ENCODE results near the gene GLRA1.

GLRA1 gene

DNA sequence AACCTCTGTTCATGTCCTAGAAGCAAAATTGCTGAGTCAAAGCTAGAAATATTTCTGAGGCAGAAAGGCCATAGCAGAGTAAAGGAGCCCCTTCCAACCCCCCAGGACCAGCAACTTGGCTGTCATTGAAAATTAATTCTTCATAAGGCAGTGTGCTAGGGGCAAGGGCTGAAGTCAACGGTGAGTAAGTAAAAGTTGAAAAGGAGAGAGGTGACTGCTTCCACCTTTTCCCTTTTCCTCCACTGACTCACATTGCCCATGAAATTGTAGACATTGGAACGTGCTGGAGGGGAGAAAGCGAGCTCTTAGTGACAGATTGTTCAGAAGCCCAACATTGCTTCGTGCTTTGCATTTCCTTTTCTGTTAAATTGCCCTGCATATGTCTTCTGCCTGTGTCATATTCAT, 19.1 kb downstream of the GLRA1 start:
- Histone ChIP-seq H3K27me3 (ENCODE audit: insufficient read depth, low read depth, severe bottlenecking) (peaks cover 8% of the 10 kb centered on the region), H3K27ac (no peak overlapping the region), H3K36me3 (no peaks in the 10 kb centered on the region), H3K9me3 (ENCODE audit: severe bottlenecking) (no peaks in the 10 kb centered on the region), H3K4me3 (ENCODE audit: low read depth, low read length) (no peak overlapping the region)
- TF ChIP-seq, protein P1, sequence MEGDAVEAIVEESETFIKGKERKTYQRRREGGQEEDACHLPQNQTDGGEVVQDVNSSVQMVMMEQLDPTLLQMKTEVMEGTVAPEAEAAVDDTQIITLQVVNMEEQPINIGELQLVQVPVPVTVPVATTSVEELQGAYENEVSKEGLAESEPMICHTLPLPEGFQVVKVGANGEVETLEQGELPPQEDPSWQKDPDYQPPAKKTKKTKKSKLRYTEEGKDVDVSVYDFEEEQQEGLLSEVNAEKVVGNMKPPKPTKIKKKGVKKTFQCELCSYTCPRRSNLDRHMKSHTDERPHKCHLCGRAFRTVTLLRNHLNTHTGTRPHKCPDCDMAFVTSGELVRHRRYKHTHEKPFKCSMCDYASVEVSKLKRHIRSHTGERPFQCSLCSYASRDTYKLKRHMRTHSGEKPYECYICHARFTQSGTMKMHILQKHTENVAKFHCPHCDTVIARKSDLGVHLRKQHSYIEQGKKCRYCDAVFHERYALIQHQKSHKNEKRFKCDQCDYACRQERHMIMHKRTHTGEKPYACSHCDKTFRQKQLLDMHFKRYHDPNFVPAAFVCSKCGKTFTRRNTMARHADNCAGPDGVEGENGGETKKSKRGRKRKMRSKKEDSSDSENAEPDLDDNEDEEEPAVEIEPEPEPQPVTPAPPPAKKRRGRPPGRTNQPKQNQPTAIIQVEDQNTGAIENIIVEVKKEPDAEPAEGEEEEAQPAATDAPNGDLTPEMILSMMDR (IDR thresholded peaks at IDR 0.05; ENCODE audit: low read depth, low read length): no peak
- DNase-seq: no peak

DNA sequence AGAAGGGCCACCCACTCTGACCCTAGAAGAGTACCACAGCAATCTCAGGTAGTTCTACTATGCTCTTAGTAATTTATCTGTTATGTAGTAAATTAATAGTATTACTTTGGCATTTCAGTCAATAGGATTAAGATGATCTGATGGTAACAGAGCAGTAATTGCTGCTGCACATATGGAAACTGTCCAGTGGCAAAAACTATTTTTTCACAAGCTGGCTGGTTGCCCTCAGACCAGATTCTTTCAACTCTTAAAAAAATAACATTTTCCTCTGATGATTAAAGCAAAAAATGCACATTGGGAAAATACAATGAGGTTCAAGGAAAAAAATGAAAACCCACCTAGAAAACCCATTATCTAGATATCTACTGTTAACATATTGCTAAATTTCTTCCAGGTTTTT, 19.7 kb downstream of the GLRA1 start:
- Histone ChIP-seq H3K4me3 (ENCODE audit: low read depth, low read length) (no peak overlapping the region), H3K9me3 (ENCODE audit: severe bottlenecking) (no peaks in the 10 kb centered on the region), H3K27ac (no peak overlapping the region), H3K27me3 (ENCODE audit: insufficient read depth, low read depth, severe bottlenecking) (peaks cover 8% of the 10 kb centered on the region), H3K36me3 (no peaks in the 10 kb centered on the region)
- TF ChIP-seq, protein P1 (IDR thresholded peaks at IDR 0.05; ENCODE audit: low read depth, low read length): no peak
- DNase-seq: no peak

DNA sequence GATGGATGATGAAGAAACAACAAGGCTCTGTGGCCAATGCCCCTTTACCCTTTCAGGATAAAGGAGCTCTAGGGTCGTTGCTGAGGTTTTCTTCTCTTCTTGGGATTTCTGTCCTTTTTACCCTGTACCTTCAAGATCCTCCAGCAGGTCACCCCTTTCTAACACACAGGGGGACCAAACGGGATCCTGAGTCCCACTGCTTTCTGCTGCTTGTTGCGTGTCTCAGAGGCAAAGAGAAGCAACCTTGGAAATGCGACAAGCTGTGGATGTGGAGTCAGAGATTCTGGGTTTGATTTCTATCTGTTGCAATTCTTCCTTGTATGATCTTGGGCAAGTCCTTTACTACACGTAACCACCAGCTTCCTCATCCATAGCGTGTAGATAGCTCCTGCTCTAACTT, 20.5 kb downstream of the GLRA1 start:
- no peak overlapping the region for H3K27ac ChIP-seq
- no peaks in the 10 kb centered on the region for H3K36me3 ChIP-seq
- H3K4me3 ChIP-seq (ENCODE audit: low read depth, low read length): no peak overlapping the region
- DNase-seq: no peak
- TF ChIP-seq, protein P1 (IDR thresholded peaks at IDR 0.05; ENCODE audit: low read depth, low read length): no peak
- peaks cover 8% of the 10 kb centered on the region for H3K27me3 ChIP-seq (ENCODE audit: insufficient read depth, low read depth, severe bottlenecking)
- H3K9me3 ChIP-seq (ENCODE audit: severe bottlenecking): no peaks in the 10 kb centered on the region

DNA sequence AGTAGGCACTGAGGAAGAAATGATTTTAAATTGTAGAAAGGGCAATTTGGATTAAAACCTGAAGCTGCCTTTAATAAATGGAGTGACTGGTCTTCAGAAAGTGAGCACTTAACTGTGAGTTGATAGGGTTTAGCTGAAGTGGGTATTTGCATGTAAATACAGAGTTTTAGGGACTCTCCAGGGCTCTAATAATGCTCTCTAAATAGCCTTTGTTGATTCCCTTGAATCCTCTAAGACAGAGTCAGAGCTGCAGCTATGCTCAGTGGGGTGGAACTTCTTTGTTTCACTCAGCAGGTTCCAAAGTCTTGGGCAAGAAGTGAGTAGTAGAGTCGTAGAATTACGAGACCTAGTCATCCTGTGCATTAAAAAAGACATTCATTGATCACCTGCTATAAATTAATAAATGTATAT, 21.4 kb downstream of the GLRA1 start:
- Histone ChIP-seq H3K4me3 (ENCODE audit: low read depth, low read length) (no peak overlapping the region), H3K9me3 (ENCODE audit: severe bottlenecking) (no peaks in the 10 kb centered on the region), H3K36me3 (no peaks in the 10 kb centered on the region), H3K27ac (no peak overlapping the region), H3K27me3 (ENCODE audit: insufficient read depth, low read depth, severe bottlenecking) (peaks cover 8% of the 10 kb centered on the region)
- TF ChIP-seq, protein P1 (IDR thresholded peaks at IDR 0.05; ENCODE audit: low read depth, low read length): no peak
- DNase-seq: peak; percentile 14

DNA sequence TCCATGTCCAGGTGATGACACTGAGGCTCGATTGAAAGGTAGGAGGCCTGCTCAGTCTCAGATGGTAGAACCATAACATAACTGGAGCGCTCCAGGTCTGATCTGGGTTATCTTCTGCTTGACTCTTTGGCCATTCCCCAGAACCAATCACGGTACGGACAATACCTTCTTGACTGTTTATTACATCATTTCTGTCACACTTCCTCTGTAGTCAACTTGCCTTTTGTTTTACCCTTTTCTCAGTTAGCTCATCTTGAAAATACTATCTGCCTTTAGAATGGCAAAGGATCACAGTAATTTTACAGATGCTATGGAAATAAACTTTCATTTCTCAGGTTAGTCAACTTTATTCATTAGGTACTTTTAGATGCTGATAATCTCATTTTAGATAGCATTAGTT, 22.4 kb downstream of the GLRA1 start:
- DNase-seq: no peak
- Histone ChIP-seq H3K27me3 (ENCODE audit: insufficient read depth, low read depth, severe bottlenecking) (peaks cover 8% of the 10 kb centered on the region), H3K36me3 (no peaks in the 10 kb centered on the region), H3K27ac (no peak overlapping the region), H3K4me3 (ENCODE audit: low read depth, low read length) (no peak overlapping the region), H3K9me3 (ENCODE audit: severe bottlenecking) (no peaks in the 10 kb centered on the region)
- TF ChIP-seq, protein P1 (IDR thresholded peaks at IDR 0.05; ENCODE audit: low read depth, low read length): no peak

DNA sequence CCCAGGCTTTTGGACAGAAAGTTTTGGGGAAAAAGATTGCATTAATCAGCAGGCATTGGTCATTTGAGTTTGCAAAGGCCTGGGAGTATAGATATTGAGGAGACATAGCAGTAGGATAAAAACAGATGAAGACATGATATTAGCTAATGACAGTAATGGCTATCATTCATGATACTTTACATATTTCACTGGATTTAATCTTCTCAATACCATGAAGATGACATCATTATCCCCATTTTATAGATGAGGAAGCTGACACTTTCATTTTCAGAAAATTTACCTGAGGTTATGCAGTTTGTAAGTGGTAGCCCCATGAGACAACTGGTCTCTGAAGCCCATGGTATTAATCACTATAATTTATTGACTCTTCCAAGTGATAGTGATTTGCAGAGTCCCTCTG, 23.0 kb downstream of the GLRA1 start:
- no peak for DNase-seq
- H3K4me3 ChIP-seq (ENCODE audit: low read depth, low read length): no peak overlapping the region
- no peaks in the 10 kb centered on the region for H3K9me3 ChIP-seq (ENCODE audit: severe bottlenecking)
- H3K27ac ChIP-seq: no peak overlapping the region
- H3K27me3 ChIP-seq (ENCODE audit: insufficient read depth, low read depth, severe bottlenecking): peaks cover 8% of the 10 kb centered on the region
- H3K36me3 ChIP-seq: no peaks in the 10 kb centered on the region
- TF ChIP-seq, protein P1 (IDR thresholded peaks at IDR 0.05; ENCODE audit: low read depth, low read length): no peak

All from WERI-Rb-1 (cell line).